GM19438 (cell line): ENCODE data around the gene ACOT7.
A peak's percentile ranks its signal among the peaks of the same experiment; 100 is the strongest.

ENCODE experiments used
- ATAC-seq: cut with Tn5 transposase; IDR thresholded peaks from one replicate; pipeline ENCODE4 v1.9.1; 2021; ENCODE audit warnings: low read depth; ENCODE audit not compliant: unreplicated experiment

ACOT7 gene

DNA sequence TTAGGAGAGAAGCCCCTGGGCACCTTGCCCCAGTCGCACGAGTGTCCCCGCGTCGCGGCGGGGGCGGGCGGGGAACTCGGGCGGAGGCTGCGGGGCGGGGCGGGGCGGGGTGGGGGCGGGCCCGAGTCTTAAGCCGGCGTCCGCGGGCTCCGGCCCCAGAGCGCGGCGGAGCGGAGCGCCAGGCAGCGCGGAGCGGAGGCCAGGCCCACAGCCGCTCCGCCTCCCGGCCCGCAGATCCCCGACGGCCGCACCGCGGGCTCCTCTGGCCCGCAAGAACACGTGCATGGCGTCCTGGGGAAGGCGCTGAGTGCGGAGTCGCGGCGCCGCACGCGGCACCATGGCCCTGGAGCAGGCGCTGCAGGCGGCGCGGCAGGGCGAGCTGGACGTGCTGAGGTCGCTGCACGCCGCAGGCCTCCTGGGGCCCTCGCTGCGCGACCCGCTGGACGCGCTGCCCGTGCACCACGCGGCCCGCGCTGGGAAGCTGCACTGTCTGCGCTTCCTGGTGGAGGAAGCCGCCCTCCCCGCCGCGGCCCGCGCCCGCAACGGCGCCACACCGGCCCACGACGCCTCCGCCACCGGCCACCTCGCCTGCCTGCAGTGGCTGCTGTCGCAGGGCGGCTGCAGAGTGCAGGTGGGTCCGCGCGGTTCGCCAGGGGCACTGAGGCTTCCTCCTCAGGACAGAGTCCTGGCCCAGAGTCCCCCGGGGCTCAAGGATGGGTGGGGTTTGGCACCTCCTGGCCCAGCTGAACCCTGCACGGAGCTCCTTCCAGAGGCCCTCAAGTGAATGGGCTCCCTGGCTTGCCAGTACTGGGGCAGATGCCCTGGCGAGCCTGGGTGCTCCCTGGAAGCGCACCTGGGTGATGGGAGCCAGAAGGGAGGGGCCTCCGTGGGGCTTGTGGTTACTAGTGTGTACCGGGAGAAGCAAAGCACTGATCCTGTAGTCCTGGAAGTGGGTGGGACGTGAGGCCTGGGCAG, 31.3 kb upstream of the ACOT7 start, which contains the start of gene ESPN:
ESPN (plus strand) TSS at position 158 of the 975 bp plus-strand sequence; CDS start at position 338, 180 bp downstream.
- ATAC-seq = no peak

DNA sequence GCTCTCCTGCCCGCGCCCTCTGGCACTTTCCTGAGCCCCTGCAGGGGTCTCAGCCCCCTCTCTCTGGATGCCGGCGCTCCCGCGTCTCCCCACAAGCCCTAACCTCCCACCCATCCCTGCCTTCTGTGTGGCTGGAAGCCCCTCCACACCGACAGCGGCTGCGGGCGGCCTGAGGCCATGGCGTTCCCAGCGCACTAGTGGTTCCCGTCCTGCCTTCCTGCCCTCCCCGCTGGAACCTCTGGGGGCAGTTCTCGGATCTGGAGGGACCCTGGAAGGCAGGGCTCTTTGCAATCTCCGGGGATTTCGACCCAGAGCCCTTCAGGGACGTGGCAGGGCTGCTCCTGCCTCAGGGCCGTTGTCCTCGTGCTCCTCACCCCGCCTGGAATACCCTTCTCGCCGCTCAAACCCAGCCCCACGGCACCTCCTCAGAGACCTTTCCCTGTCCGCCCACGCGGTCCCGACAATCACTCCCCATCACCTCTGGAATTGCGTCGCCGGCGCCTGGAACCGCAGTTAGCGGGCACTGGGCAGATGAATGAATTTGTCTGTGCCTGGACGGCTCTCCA, 30.5 kb upstream of the ACOT7 start:
- ATAC-seq = no peak

DNA sequence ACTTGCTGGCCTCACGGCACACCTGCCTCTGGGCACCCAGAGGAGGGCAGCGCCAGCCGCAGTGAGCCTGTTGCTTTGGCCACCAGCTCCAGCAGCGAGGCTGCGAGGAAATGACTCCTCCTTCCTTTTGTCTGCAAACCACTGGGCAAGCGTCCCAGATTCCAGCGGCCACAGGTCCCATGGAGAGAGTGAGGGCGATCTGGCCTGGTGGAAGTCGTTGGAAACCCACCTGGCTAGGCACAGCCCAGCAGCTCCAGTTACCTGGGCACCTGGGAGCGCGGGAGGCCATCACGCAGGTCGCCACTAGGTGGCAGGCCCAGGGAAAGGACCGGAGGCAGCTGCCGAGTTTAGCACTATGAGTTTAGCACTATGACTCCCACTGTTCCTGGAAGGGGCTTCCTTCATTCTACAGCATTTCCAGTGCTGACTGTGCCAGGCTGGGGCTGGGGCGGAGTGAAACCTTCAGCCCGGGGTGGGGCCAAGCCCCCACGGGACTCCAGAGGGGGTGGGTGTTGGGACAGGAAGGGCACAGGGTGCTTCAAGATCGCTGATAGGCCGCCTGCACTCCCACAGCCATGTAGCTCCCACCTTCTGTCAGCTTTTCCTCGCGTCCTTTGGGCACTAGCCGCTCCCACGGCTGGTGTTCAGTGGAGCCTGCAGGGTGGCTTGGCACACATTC, 29.9 kb upstream of the ACOT7 start:
- no peak for ATAC-seq

DNA sequence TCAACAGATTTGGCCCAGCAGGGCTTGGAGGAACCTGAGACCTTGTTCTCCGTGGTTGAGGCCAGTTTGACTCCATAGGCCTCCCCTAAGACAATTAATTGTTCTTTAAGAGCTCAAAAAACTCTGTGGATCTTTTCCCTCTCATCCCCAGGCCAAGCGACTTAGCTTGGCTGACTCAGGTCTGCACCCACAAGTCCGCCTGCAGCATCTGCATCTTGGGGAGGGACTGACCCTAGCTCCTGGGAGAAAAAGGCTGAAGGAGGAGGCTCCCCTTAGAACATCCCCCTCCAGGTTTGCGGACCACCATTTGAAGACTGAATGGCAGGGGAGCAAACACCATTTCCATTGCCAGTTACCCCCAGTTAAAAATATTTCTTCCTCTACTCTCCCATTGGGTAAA, 27.7 kb upstream of the ACOT7 start:
- no peak for ATAC-seq

DNA sequence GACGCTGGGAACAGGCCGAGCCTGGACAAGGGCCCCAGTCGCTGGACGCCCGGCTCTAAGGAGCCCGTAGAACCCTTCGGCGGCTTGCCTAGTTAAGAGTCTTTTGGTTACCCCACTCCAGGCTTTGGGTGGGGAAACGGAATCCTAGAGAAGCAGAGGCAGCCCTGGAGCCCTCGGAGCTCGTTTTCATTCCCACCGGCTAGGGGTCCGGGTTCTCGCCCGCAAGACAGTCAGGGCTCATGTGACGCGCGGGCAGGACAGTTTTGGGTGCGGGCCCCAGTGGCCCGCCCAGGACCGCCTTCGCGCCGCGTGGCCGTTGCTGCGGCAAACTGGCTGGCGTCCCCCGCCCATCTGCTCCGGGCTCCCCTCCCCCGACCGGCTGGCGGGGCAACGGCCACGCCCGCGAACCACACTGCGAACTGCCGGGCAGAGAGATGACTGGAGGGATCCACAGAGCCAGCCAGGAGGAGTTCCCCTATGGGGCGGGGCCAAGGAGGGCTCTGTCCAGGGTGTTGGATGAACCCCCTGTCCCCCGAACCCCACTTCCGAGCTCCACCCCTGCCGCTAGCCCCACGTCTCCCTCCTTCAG, 27.0 kb upstream of the ACOT7 start:
- no peak for ATAC-seq

DNA sequence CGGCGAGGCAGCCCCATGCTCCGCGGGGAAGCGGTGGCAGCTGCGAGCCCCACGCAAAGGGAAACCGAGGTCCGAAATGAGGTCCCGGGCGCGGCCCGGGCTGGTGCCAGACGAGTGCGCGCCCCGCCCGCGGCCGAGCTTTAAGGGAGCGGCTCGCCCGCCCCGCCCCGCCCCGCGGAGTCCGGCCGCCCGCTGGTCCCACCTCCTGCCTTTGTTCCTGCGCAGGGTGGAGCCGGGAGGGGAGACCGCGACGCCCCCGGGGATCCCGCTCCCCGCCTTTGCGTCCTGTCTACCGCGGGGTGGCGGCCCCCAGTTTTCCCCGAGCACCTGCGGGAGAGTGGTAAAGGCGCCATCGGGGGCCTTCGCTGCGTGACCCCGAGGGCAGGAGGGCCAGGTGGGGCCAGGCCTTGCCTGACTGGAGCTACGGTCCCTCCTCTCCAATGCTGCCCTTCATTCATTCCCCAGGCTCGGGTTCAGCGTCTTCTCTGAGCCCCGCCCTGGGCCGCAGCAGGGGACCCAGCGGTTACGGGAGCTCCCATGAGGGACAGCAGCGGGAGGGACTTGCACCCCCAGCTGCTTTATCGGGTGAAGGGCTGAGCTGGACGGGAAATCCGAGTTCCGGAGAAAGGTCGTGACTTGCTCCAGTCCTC, 26.4 kb upstream of the ACOT7 start, which contains the start of gene HES2:
HES2 (minus strand) TSS at position 116 of the 650 bp plus-strand sequence; CDS start at position 17, 99 bp downstream.
- no peak for ATAC-seq

DNA sequence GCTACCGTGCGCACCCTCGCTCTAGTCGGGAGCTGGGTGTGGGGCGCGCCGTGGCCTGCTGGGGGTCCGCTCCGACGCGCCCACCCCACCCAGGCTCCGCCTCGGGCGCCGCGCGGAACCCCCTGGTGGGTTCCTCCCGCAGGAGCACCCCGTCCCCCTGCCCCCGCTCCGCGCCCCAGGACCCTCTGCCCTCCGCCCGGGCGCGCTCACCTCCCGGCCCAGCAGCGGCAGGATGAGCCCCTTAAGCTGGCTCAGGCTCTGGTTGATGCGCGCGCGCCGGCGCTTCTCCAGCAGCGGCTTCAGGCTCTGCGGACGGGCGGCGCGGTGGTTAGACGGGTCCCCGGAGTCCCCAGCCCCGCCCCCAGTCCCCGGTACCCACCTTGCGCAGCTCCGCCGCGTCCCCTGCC, 25.8 kb upstream of the ACOT7 start:
- no peak for ATAC-seq

DNA sequence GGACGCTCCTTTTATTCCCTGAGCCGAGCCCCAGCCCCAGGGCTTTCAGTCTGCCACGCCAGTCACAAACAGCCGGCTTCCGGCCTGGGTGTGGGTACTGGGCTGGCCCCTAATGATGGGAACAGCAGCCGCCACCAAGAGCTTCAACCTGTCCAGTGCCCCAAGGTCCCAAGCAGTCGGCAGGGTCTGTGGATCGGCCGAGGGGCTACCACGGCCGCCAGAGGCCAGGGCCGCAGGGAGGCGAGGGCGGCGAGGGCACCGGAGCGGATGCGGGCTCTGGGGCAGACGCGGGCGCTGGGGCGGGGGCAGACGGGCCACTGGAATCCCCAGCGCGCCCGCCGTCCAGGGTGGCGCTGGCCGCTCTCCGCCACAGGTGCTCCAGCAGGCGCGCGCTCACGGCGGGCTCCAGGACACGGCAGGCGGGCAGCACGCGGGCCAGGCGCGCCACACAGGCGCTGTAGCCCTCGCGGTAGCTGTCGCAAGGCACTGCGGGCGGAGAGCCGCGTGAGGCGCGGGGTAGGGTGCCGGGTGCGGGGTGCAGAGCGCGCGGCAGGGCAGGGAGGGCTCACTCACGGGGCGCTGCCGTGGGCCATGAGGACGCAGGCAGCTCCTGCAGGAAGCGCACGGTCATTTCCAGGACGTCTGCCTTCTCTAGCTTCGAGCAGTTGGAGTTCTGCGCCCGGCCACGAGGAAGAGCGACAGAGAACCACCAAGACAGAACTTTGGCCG, 25.3 kb upstream of the ACOT7 start:
- no peak for ATAC-seq

DNA sequence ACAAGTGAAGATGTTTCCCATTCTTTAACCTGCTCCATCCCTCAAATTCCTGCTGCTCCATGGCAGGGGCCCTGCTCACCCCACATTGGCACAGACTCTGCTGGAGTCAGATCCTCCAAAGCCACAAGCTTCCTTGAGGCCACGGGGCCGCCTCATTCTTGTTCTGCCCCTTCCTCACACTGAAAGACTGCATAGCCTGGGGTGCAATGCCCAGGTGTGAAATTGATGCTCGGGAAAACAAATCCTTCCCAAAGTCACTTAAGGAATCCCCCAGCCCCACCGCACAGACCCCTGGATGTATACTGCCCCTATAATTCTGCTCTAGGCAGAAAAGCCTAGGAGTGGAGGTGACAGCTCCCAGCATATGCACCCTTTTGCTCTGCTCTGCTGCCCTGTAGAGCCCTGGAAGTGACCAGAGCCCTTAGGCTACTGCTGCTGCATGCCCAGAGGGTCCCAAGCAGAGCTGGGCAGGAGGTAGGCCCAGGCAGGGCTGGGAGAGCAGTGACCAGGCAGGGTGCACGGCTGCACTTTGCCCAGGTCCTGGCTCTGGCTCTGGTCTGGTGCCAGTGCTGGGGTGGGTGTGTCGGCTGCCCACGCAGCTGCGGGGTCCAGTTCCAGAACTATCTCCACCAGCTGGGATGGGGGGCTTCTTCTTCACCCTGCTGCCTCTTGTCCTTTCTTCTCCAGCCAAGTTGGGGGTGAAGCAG, 24.5 kb upstream of the ACOT7 start:
- no peak for ATAC-seq

DNA sequence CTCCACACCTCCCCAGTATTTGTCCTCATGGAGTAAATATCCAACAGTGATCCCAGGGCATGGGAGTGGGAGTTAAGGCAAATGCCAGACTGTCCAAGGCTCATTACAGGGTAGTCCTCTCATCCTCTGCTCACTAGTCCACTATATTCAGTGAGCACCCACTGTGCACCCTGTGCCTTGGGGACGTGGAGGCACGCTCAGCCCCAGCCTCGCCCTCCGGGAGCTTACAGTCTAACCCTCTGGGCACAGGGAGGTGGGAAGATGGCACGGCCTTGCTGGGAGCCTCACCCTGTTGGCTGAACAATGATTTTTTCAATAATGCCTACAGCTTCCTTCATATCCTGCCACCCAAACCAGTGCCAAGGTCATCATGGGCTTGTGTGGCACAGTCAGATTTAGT, 23.3 kb upstream of the ACOT7 start:
- no peak for ATAC-seq

DNA sequence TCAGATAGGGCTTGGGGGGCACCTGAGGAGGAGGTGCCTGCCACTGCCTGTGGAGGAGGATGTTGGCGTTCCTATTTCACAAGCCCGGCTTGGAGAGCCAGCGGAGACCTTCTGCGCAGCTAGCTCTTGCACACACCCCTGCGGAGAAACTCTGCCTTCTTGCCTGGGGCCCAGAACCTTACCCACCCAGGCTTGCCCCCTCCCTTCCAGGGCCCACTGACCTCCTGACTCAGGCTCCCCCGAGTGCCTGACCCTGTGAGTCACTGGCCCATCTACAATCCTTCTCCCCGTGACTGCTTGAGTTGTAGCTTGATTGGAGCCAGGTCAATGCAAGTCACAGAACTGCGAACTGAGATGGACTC, 22.7 kb upstream of the ACOT7 start:
- ATAC-seq = no peak

DNA sequence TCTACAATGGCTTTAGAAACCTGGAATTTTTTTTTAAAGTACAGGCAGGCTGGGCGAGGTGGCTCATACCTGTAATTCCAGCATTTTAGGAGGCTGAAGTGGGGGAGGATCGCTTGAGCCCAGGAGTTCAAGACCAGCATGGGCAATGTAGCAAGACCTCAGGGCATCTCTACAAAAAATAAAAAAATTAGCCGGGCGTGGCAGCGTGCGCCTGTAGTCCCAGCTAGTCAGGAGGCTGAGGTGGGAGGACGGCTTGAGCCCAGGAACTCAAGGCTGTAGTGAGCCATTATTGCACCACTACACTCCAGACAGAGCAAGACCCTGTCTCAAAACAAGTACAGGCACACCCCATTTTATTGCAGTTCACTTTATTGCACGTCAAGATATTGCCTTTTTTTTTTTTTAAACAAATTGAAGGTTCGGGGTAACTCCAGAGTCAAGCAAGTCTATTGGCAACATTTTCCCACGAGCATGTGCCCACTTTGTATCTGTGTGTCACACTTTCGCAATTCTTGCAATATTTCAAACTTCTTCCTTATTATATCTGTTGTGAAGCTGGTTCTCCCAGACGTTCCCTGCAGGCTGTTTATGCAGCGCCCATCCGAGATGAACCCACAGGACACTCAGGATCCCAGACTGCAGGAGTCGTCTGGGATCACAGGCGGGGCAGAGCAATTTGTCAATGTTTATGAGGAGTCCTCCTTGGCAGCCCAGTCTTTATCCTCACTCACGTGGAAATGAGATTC, 21.5 kb upstream of the ACOT7 start:
- no peak for ATAC-seq

DNA sequence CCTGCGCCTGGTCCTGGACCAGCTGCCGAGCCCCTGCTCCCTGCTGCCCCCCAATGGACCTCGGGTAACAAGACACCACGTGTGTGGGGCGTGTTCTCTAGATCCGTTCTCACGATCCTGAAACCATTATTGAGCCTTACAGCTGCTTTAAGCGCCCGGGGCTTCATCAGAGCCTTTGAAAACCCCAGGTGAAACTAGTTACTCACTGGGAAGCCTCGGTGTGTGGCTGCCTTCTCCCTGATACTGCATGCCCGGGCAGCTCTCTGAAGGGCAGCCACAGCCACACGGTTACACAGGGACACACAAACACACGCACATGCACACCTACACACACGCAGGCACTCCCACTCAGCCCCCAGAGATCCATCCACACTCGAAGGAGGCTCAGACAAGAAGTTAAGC, 20.9 kb upstream of the ACOT7 start:
- ATAC-seq = peak; percentile 77

DNA sequence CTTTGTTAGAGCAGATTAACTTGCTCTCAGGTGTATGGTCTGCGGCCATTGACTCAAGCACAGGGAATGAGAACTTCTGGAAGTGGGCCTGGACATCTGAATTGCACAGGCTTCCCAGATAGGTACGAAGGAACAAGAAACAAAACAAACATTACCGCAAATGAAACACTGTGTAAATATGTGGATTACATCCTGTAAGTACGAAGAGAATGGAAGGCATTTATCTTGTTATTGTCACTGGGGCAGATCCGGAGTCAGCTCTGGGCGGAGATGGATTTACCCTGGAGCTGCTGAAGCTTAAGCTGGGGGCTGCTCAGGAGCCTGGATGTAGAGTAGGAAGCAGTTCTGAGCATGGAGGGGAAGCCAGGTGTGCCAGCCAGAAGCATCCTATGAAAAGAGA, 19.3 kb upstream of the ACOT7 start:
- no peak for ATAC-seq

DNA sequence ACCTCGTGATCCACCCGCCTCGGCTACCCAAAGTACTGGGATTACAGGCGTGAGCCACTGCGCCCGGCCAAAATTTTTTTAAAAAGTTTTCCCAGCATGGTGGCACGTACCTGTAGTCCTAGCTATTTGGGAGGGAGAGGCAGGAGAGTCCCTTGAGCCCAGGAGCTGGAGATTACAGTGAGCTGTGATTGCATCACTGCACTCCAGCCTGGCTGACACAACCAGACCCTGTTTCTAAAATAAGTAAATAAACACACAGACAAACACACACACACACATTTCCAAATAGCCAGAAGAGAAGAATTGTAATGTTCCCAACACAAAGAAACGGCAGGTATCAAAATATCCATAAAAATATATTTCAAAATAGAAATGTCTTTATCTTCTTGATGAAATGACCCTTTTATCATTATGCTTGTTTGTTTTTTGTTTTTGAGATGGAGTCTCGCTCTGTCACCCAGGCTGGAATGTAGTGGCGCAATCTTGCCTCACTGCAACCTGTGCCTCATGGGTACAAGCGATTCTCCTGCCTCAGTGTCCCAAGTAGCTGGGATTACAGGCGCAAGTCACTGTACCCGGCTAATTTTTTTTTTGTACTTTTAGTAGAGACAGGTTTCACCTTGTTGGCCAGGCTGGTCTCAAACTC, 16.8 kb upstream of the ACOT7 start:
- ATAC-seq = no peak

DNA sequence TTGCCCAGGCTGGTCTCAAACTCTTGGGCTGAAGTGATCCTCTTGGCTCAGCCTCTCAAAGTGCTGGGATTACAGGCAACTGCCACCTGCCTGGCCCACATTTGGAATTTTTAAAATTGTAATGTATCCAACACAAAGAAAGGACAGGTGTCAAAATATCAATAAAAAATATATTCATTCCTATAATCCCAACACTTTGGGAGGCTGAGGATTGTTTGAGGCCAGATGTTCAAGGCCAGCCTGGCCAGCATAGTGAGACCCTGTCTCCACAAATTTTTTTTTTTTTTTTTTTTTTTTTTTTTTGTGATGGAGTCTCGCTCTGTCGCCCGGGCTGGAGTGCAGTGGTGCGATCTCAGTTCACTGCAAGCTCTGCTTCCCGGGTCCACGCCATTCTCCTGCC, 16.2 kb upstream of the ACOT7 start:
- no peak for ATAC-seq

DNA sequence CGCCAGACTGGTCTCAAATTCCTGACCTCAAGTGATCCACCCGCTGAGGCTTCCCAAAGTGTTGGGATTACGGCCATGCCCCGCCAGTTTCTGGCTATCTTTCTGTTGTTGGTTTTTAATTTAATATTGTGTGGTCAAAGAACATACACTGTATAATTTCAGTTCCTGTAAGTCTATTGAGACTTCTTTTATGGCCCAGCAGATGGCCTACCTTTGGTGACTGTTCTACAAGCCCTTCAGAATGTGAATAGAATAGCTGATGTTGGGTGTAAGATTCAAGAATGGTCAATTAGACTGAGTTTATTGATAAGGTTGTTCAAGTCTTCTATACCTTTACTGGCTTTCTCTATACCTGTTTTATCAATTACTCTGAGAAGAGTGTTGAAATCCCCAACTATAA, 15.5 kb upstream of the ACOT7 start:
- no peak for ATAC-seq

DNA sequence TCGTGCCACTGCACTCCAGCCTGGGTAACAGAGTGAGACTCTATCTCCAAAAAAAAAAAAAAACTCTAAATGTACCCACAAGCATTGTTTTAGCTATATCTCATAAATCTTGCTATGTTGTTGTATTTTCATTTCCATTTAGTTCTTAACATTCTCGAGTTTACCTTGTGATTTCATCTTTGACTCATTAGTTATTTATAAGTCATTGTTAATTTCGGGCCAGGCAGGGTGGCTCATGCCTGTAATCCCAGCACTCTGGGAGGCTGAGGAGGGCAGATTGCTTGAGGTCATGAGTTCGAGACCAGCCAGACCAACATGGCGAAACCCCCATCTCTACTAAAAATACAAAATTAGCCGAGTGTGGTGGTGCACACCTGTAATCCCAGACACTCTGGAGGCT, 14.5 kb upstream of the ACOT7 start:
- no peak for ATAC-seq
